NCI-H82 (cell line): ENCODE results near the gene UFL1.

ENCODE experiments used
- DNase-seq: peaks from one replicate; lab custom pipeline; 2025; lab: John Stamatoyannopoulos, UW

Gene UFL1

GRCh38 chr6:96575359-96575758, 53.8 kb downstream of the UFL1 start:
- DNase-seq = no peak

GRCh38 chr6:96576221-96576620, 54.6 kb downstream of the UFL1 start:
- DNase-seq = no peak

GRCh38 chr6:96582021-96582420, 60.4 kb downstream of the UFL1 start:
- DNase-seq = peak; percentile 13

GRCh38 chr6:96582436-96582835, 60.8 kb downstream of the UFL1 start:
- DNase-seq = no peak

GRCh38 chr6:96604420-96604819, 82.8 kb downstream of the UFL1 start:
- DNase-seq = no peak
